OCI-LY7 (cell line): ENCODE results near the gene RSBN1.

Source experiments
- CTCF ChIP-seq: fragments of 200-600 bp; sonication (generic); conservative IDR thresholded peaks from 2 replicates; pipeline ENCODE4 v1.5.1; 2014; ENCODE audit warnings: mild to moderate bottlenecking, antibody characterized with exemption, low read length, moderate library complexity, mixed read lengths
- EZH2phosphoT487 ChIP-seq: fragments of 200-600 bp; sonication (generic); IDR thresholded peaks from 2 replicates; pipeline ENCODE4 v1.6.1; 2018; ENCODE audit warnings: low read depth, borderline replicate concordance, mild to moderate bottlenecking, mixed run types, antibody characterized with exemption, low read length, moderate library complexity, mixed read lengths

GRCh38 chr1:113779542-113779941 is 32.7 kb downstream of the RSBN1 start:
- TF ChIP-seq CTCF, result no peak
- no peak for TF ChIP-seq EZH2phosphoT487
